Peyer's patch (tissue), 4 donors: ENCODE measurements around the gene CYP27A1.

Experiments
- CTCF ChIP-seq, 6 experiments: fragments of 450-650 bp in 4 of 6; fragments of 200-600 bp in 2 of 6; sonication (generic) in 1 of 6; IDR thresholded peaks; one replicate each; pipeline ENCODE4 v1.5.1; 2017 to 2019; ENCODE audit warnings: antibody characterized with exemption in 6 of 6, mild to moderate bottlenecking in 3 of 6, moderate library complexity in 1 of 6
- POLR2A ChIP-seq, 2 donors: fragments of 450-650 bp; IDR thresholded peaks; one replicate each; pipeline ENCODE4 v1.5.1; 2017; ENCODE audit warnings: antibody characterized with exemption in 2 of 2, mild to moderate bottlenecking in 2 of 2, moderate library complexity in 2 of 2

GRCh38 chr2:218734190-218734975 is 47.6 kb upstream of the CYP27A1 start:
- no peak for TF ChIP-seq CTCF (IDR thresholded peaks at IDR 0.05)
- TF ChIP-seq POLR2A (IDR thresholded peaks at IDR 0.05) = no peak
